ENCODE results near the gene CADM2. TPM values are rescaled to one million over a fixed set of nuclear protein-coding genes. Genes with fewer than 3 reads are reported as not detected.

CADM2 gene
- total and polyA plus RNA-seq, 12 donors = 0.10 to 12.6 (median 2.2) TPM

DNA sequence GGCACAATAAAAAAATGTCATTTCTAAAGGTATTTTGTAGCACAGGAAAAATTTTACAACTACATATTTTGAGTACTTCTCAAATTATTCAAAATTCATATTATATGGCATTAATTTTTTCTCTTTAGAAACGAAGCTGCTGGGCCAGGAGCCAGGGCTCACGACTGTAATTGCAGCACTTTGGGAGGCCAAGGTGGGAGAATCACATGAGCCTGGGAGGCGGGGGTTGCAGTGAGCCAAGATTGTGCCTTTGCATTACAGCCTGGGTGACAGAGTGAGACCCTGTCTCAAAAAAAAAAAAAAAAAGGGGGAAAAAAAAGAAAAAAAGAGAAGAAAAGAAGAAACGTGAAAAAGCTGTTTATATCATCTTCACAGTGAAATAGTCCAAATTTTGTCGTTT lies 62.0 kb downstream of the CADM2 start:
- no peak for DNase-seq
- Histone ChIP-seq H3K36me3 (replicated peaks in 1 of 2) (no peaks in the 10 kb centered on the region), H3K27me3 (no peaks in the 10 kb centered on the region), H3K4me1 (replicated peaks in 1 of 2) (no peaks in the 10 kb centered on the region), H3K4me3 (no peak overlapping the region), H3K27ac (no peak overlapping the region), H3K9me3 (replicated peaks in 1 of 3) (no peaks in the 10 kb centered on the region)
- WGBS, 4 donors = 60 to 80% (median 66%) methylated on average over 5 of the region's 5 CpGs
- TF ChIP-seq POLR2A (IDR thresholded peaks at IDR 0.05) (no peak), CTCF (IDR thresholded peaks at IDR 0.05) (no peak)
- intact Hi-C loops (cut with DNase I) = no loop called here

- WGBS, 4 donors = 68 to 76% (median 71%) methylated on average over 7 of the region's 7 CpGs
Observed at GRCh38 chr3:85030052-85030451, 71.3 kb downstream of the CADM2 start.

DNA sequence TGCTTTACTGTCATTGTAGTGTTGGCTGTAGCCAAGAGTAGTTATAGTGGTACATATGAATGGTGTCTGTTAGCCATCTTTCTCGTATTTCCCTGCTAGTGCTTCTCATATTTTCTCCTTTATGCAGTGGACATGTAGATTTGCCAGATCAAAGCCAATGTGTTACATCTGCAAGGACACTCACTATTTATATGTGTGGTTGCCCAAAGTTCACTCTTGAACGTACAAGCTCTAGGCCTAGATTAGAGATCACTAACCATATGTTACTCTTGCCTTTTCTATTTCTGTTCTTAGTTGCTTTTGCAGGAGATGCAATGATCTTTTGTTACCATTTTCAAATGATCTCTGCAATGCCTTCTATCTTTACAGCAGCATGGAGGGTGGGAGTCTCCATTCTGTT lies 78.4 kb downstream of the CADM2 start:
- Histone ChIP-seq H3K36me3 (replicated peaks in 1 of 2) (no peaks in the 10 kb centered on the region), H3K4me1 (replicated peaks in 1 of 2) (peaks cover 0 to 6% of the 10 kb centered on the region in 2 donors), H3K9me3 (replicated peaks in 1 of 3) (no peaks in the 10 kb centered on the region), H3K4me3 (no peak overlapping the region), H3K27me3 (no peaks in the 10 kb centered on the region), H3K27ac (no peak overlapping the region)
- WGBS, 4 donors = 59 to 94% (median 79%) methylated on average over 2 of the region's 2 CpGs
- intact Hi-C loops (cut with DNase I) = no loop called here
- TF ChIP-seq POLR2A (IDR thresholded peaks at IDR 0.05) (no peak), CTCF (IDR thresholded peaks at IDR 0.05) (no peak)
- DNase-seq = no peak

More at GRCh38 chr3:85030052-85030451, 71.3 kb downstream of the CADM2 start:
- no peak for DNase-seq
- intact Hi-C loops (cut with DNase I) = no loop called here
- no peaks in the 10 kb centered on the region for H3K27me3 ChIP-seq
- no peak overlapping the region for H3K27ac ChIP-seq
- peaks cover 0 to 8% of the 10 kb centered on the region in 2 donors for H3K4me1 ChIP-seq (replicated peaks in 1 of 2)
- H3K4me3 ChIP-seq = no peak overlapping the region
- no peaks in the 10 kb centered on the region for H3K36me3 ChIP-seq (replicated peaks in 1 of 2)
- no peak for TF ChIP-seq POLR2A (IDR thresholded peaks at IDR 0.05)
- TF ChIP-seq CTCF (IDR thresholded peaks at IDR 0.05) = no peak
- no peaks in the 10 kb centered on the region for H3K9me3 ChIP-seq (replicated peaks in 1 of 3)

DNA sequence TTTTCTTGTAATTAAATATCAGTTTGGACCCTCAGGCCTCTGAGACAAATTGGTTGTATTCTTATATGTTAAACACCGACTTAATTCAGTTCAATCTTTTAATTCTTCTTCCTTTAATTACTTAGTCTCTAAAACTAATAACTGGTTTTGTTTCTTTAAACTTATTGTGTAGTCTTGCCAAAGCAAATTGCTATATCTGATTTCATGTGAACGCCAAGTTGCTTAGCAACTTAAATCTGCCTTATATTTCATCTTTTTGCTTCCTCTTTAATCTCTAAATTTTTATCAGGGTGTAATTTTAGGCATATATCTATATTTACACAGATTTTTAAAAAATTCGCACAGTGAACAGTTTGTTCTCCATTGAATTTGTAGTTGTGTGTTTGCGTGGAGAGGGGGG lies 82.2 kb downstream of the CADM2 start:
- H3K4me1 ChIP-seq (replicated peaks in 1 of 2) = no peaks in the 10 kb centered on the region
- H3K9me3 ChIP-seq (replicated peaks in 1 of 3) = no peaks in the 10 kb centered on the region
- H3K27me3 ChIP-seq = no peaks in the 10 kb centered on the region
- no peak overlapping the region for H3K27ac ChIP-seq
- TF ChIP-seq POLR2A (IDR thresholded peaks at IDR 0.05) = no peak
- TF ChIP-seq CTCF (IDR thresholded peaks at IDR 0.05) = no peak
- no peaks in the 10 kb centered on the region for H3K36me3 ChIP-seq (replicated peaks in 1 of 2)
- intact Hi-C loops (cut with DNase I) = no loop called here
- 71 to 73% (median 73%) methylated on average over 4 of the region's 4 CpGs for WGBS, 4 donors
- H3K4me3 ChIP-seq = no peak overlapping the region
- no peak for DNase-seq

Data from adrenal gland (tissue), 12 donors.